Measurements from ENCODE around the gene SRRM5. TPM values are rescaled to one million over a fixed set of nuclear protein-coding genes. Genes with fewer than 3 reads are reported as not detected.

Gene SRRM5
- total RNA-seq, 4 donors from 2014 or later = 0.13 to 0.42 (median 0.25) TPM

- Histone ChIP-seq H3K9me3 (no peaks in the 10 kb centered on the region), H3K27me3 (no peaks in the 10 kb centered on the region), H3K4me3 (no peak overlapping the region), H3K4me1 (peaks cover 6 to 22% (median 13%) of the 10 kb centered on the region in 4 donors), H3K27ac (replicated peaks in 1 of 4) (no peak overlapping the region), H3K36me3 (peaks cover 0 to 45% (median 5%) of the 10 kb centered on the region in 4 donors)
- intact Hi-C loops (cut with DNase I) = no loop called here
- DNase-seq (ENCODE audit: extremely low spot score) = no peak
- TF ChIP-seq CTCF (IDR thresholded peaks at IDR 0.05) = no peak
- TF ChIP-seq POLR2AphosphoS5 (IDR thresholded peaks at IDR 0.05) = no peak
- no peak for TF ChIP-seq EP300 (IDR thresholded peaks at IDR 0.05)
- no peak for TF ChIP-seq POLR2A (IDR thresholded peaks at IDR 0.05; ENCODE audit: low read depth)
- WGBS = 90% methylated on average over 5 of the region's 5 CpGs
Measured at GRCh38 chr19:43569657-43570056, 42.2 kb upstream of the SRRM5 start.

GRCh38 chr19:43570174-43570791, 41.6 kb upstream of the SRRM5 start:
- peaks cover 9 to 24% (median 16%) of the 10 kb centered on the region in 4 donors for H3K4me1 ChIP-seq
- no peaks in the 10 kb centered on the region for H3K9me3 ChIP-seq
- H3K27ac ChIP-seq (replicated peaks in 1 of 4) = no peak overlapping the region
- no peaks in the 10 kb centered on the region for H3K27me3 ChIP-seq
- no peak for DNase-seq (ENCODE audit: extremely low spot score)
- H3K36me3 ChIP-seq = peaks cover 0 to 45% (median 5%) of the 10 kb centered on the region in 4 donors
- intact Hi-C loops (cut with DNase I) = no loop called here
- TF ChIP-seq CTCF (IDR thresholded peaks at IDR 0.05) = no peak
- no peak for TF ChIP-seq POLR2A (IDR thresholded peaks at IDR 0.05; ENCODE audit: low read depth)
- no peak for TF ChIP-seq POLR2AphosphoS5 (IDR thresholded peaks at IDR 0.05)
- TF ChIP-seq EP300 (IDR thresholded peaks at IDR 0.05) = no peak
- no peak overlapping the region for H3K4me3 ChIP-seq
- 86% methylated on average over 5 of the region's 5 CpGs for WGBS

GRCh38 chr19:43572171-43572588, 39.7 kb upstream of the SRRM5 start:
- Histone ChIP-seq H3K27ac (replicated peaks in 1 of 4) (no peak overlapping the region), H3K4me3 (no peak overlapping the region), H3K4me1 (peaks cover 13 to 29% (median 23%) of the 10 kb centered on the region in 4 donors), H3K9me3 (no peaks in the 10 kb centered on the region), H3K27me3 (no peaks in the 10 kb centered on the region), H3K36me3 (peaks cover 0 to 45% (median 5%) of the 10 kb centered on the region in 4 donors)
- TF ChIP-seq POLR2A (IDR thresholded peaks at IDR 0.05; ENCODE audit: low read depth) (no peak), POLR2AphosphoS5 (IDR thresholded peaks at IDR 0.05) (no peak), CTCF (IDR thresholded peaks at IDR 0.05) (no peak), EP300 (IDR thresholded peaks at IDR 0.05) (no peak)
- 90% methylated on average over 3 of the region's 3 CpGs for WGBS
- DNase-seq (ENCODE audit: extremely low spot score) = no peak
- intact Hi-C loops (cut with DNase I) = no loop called here

- intact Hi-C loops (cut with DNase I) = loop anchor here (5.0 kb wide), 1 partner anchor 37 kb away; no protein-coding TSS in a partner anchor
- peak overlapping the region; percentile 82 to 89 (median 87) for H3K27ac ChIP-seq (replicated peaks in 1 of 4)
- peaks cover 0 to 35% (median 5%) of the 10 kb centered on the region in 4 donors for H3K36me3 ChIP-seq
- no peaks in the 10 kb centered on the region for H3K9me3 ChIP-seq
- peak overlapping the region; percentile 71 to 84 (median 78) for H3K4me3 ChIP-seq
- peaks cover 13 to 29% (median 25%) of the 10 kb centered on the region in 4 donors for H3K4me1 ChIP-seq
- no peaks in the 10 kb centered on the region for H3K27me3 ChIP-seq
- no peak for TF ChIP-seq EP300 (IDR thresholded peaks at IDR 0.05)
- TF ChIP-seq POLR2AphosphoS5 (IDR thresholded peaks at IDR 0.05) = no peak
- TF ChIP-seq POLR2A (IDR thresholded peaks at IDR 0.05; ENCODE audit: low read depth) = no peak
- no peak for TF ChIP-seq CTCF (IDR thresholded peaks at IDR 0.05)
- 30% methylated on average over 12 of the region's 12 CpGs for WGBS
- DNase-seq (ENCODE audit: extremely low spot score) = no peak
Measured at GRCh38 chr19:43574424-43575155, 37.3 kb upstream of the SRRM5 start.

Data from esophagus muscularis mucosa (tissue), 4 donors.